D721Med (cell line): ENCODE measurements around the gene SLC26A9.

Source experiments
- DNase-seq: peaks from one replicate; pipeline ENCODE4 v3.0.0; 2011; ENCODE audit warnings: low spot score; ENCODE audit not compliant: insufficient read length
- FAIRE-seq: peaks from 2 replicates; lab custom pipeline; 2011; peaks lifted over from hg19 to GRCh38; lab: Jason Lieb, UNC
- CTCF ChIP-seq: IDR thresholded peaks from 2 replicates; pipeline ENCODE4 v1.5.1; 2012; ENCODE audit warnings: mild to moderate bottlenecking, control low read depth; ENCODE audit not compliant: insufficient read depth; ENCODE audit errors: missing control alignments

SLC26A9 gene

DNA sequence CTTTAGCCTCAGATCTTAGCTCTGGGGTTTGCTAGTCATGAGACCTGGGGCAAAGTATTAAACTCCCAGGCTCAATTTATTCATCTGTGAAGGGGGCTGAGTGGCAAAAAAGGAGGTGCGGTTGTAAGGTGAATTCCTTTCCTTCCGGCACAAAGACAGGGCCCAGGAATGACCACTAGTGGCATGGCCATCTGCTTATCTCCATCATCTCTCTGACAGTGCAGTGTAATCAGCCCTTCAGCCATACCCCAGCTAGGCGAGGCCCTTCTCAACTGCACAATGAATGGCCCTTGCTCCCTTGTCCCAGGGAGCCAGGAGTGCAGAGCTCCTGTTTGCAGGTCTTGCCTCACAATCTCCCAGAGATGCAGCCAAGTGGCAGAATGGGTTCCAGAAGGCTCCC, 5.6 kb upstream of the SLC26A9 start:
- no peak for DNase-seq
- no peak for FAIRE-seq
- TF ChIP-seq CTCF, result no peak

GRCh38 chr1:205948039-205948438, 4.8 kb upstream of the SLC26A9 start:
- DNase-seq (no peak), FAIRE-seq (no peak)
- no peak for TF ChIP-seq CTCF

GRCh38 chr1:205947024-205947423, 3.8 kb upstream of the SLC26A9 start:
- no peak for DNase-seq
- no peak for FAIRE-seq
- no peak for TF ChIP-seq CTCF

GRCh38 chr1:205945069-205945468, 1.8 kb upstream of the SLC26A9 start:
- no peak for DNase-seq
- no peak for FAIRE-seq
- TF ChIP-seq CTCF, result no peak

DNA sequence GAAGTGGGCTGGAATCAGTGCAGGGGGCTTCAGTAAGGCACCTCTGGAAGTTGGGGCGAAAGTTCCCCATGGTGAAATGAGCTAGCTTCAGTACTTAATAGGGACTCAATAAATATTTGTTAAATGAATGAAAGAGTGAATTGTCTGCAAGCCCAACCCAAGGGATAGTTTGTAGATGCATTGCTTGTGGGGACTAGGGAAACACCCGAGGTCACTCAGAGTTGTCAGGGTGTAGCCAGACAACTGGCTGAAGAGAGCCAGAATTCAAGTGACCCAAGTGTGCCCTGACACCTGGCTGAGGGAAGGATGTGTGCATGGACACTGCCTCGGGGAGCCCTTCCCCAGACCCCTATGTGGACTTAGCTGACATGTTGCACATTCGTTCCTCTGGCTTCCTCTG, 1.3 kb upstream of the SLC26A9 start:
- DNase-seq (no peak), FAIRE-seq (no peak)
- TF ChIP-seq CTCF, result no peak

- TF ChIP-seq CTCF, result no peak
- DNase-seq (no peak), FAIRE-seq (no peak)
These were observed 561 bp downstream of the SLC26A9 start for GRCh38 chr1:205942631-205943159.

DNA sequence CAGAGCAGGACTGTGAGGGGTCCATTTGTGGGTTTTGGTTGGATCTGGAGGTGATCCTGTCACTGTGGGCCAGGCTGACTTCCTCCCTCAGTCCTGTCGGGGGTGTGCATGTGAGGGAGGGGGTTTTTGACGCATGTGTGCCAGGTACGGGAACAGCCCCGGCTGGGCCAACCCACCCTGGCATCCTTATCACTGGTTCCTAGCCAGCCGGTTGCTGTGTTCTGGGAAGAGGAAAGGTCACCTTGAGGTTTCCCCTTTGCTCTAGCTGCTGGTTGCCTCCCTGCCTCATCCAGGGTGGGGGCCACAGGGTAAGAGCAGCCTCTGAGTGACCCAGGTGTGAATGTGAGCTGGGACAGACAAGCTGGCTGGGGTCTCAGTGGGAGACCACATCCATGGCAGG, 2.5 kb downstream of the SLC26A9 start:
- no peak for TF ChIP-seq CTCF
- DNase-seq (no peak), FAIRE-seq (no peak)
